22Rv1 (cell line): ENCODE results near the gene NIPAL3.

Source experiments
- ZFX ChIP-seq: fragments of 450-650 bp; IDR thresholded peaks from 2 replicates; pipeline ENCODE4 v1.6.1; 2017; ENCODE audit warnings: antibody characterized with exemption, borderline replicate concordance
- TF ChIP-seq, protein P1 (sequence below): fragments of 450-650 bp; IDR thresholded peaks from 2 replicates; pipeline ENCODE4 v1.5.1; 2017; ENCODE audit warnings: mild to moderate bottlenecking

DNA sequence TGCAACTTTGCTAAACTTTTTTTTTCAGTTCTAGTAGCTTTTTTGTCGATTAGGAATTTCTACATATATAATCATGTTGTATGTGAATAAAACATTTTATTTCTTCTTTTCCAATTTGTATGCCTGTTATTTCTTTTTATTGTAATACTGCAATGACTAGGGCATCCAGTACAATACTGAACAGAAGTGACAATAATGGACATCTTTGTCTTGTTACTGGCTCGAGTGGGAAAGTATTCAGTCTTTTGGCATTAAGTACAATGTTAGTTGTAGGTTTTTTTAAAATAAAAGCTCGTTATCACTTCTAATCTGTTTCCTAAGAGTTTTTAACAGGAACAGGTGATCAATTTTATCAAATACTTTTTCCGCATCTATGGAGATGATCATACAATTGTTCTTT lies 11.8 kb upstream of the NIPAL3 start:
- TF ChIP-seq, protein P1, sequence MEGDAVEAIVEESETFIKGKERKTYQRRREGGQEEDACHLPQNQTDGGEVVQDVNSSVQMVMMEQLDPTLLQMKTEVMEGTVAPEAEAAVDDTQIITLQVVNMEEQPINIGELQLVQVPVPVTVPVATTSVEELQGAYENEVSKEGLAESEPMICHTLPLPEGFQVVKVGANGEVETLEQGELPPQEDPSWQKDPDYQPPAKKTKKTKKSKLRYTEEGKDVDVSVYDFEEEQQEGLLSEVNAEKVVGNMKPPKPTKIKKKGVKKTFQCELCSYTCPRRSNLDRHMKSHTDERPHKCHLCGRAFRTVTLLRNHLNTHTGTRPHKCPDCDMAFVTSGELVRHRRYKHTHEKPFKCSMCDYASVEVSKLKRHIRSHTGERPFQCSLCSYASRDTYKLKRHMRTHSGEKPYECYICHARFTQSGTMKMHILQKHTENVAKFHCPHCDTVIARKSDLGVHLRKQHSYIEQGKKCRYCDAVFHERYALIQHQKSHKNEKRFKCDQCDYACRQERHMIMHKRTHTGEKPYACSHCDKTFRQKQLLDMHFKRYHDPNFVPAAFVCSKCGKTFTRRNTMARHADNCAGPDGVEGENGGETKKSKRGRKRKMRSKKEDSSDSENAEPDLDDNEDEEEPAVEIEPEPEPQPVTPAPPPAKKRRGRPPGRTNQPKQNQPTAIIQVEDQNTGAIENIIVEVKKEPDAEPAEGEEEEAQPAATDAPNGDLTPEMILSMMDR: no peak
- TF ChIP-seq ZFX: no peak
